ENCODE measurements around the gene TMEM11.

The TMEM11 gene

DNA sequence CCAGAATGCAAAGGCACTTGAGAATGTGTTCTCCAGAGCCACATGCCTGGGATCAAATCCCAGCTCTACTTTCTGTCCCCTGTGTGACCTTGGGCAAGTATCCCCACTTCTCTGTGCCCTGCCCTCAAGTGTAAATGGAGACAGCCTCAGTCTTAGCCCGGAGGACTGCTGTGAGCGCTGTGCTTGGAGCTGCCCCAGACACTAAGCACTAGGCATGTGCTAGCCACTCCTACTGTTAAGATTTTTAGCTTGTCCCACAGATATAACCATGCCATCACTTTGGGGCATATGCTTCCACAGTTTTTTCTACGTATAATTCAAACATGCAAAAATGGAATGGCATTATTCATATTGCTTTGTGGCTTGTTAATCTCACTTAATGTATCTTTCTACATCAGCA is 29.4 kb downstream of the TMEM11 start:
- DNase-seq (ENCODE audit: low read depth in 2 of 2), result no peak

DNA sequence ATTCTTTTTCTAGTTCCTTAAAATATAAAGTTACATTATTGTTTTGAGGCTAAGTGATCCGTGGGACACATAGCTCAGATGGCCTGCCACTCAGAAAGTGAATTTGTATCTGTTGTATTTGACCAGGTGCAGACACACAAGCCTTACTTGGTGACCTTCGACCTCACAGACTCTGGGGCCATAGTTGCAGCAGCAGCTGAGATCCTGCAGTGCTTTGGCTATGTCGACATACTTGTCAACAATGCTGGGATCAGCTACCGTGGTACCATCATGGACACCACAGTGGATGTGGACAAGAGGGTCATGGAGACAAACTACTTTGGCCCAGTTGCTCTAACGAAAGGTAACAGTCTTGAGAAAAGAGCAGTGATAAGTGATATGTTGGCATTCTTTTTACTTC is 30.5 kb downstream of the TMEM11 start:
- DNase-seq (ENCODE audit: low read depth in 2 of 2), result no peak

DNA sequence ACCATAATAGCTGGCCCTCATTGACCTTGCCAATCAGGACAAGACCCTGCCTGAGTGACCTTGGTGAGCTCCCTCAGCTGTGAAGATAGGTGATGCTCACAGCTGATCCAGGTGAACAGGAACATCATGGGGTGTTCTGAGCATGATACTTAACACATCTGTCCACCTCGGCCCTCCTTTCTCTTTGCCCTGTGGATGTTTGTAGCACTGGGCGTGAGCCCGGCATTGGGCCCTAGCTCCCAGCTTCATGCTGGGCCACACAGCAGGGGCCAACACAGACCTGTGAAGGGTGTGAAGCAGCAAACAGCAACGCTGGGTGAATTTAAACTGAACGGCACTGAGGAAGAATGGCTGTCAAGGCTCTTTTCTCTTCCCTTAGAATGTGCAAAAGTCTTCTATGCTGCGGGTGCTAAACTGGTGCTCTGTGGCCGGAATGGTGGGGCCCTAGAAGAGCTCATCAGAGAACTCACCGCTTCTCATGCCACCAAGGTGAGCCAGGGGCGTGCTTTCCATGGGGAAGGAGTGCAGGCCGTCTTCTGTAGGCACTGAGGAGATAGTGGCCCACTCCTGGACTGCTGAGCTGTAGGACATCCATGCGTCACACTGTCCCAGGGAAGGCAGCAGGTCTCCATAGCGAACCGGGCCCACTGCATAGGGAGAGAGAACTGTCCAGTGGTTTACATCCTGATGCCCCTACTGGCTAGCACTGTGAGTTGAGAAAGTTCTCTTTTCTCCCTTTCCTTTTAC is 35.9 kb downstream of the TMEM11 start:
- DNase-seq (ENCODE audit: low read depth in 2 of 2), result no peak

DNA sequence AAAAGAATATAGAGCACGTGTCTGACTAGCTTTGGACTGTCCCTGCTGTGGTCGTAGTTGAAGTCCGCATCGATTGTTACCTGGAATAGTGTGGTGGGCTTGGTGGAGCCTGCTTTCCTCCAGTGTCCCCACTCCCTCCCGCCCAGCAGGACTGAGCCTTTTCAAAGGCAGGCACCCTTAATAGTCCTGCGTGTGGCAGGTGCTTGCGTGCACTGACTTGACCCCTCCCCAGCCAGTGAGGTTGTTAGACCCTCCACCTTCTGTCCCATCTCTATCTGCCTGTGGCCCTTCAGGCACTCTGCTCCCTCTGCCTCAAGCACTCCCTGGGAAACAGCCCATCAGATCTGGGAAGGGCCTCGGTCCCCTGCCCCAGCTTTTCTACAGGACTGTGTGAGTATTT is 36.6 kb downstream of the TMEM11 start:
- no peak for DNase-seq (ENCODE audit: low read depth in 2 of 2)

DNA sequence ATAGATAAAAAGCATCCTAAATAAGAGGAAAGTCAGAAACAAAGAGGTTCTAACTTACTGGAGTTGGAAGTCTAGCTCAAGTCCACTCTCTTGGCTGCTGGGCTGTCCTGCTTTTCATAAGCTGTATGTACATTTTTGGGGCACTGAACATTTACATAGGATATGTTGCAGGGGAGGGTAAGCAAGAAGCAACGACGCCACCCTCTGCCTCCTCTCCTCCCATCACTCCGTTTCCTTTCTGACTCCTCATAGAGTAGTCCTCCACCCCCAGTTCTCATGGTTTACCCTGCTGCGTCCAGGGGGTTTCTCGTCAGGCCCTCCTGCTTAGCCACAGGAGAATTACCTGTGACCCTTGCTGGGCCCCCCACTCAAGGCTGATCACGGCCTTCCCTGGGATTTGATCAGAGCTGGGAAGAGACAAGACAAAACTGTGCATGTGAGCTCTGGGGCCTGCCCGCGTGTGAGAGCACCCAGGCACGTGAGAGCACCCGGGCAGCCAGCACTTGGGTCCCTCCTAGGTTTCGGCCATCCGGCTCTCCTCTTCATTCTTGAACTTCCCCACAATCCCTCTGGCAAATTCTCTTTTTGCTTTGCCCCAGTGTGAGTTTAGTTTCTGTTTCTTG is 37.1 kb downstream of the TMEM11 start:
- DNase-seq (ENCODE audit: low read depth in 2 of 2), result no peak

DNA sequence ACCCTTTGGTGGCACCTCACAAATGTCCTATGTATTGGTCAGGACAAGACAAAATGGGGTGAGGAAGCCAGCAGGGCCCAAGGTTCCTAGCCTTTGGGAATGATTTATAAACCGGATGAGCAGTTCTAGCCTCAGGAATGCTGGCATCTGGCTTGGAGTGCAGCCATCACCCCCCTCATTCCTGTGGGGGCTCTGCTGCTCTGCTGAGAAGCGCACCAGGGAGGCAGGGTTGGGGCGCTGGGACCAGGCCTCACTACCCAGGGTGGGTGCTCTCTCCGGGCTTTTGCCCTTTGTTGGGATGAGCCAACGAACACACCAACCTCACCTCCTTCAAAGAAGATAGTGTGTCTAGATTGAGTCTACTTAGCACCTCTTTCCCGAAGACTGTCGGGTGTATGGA is 39.2 kb downstream of the TMEM11 start:
- no peak for DNase-seq (ENCODE audit: low read depth in 2 of 2)

DNA sequence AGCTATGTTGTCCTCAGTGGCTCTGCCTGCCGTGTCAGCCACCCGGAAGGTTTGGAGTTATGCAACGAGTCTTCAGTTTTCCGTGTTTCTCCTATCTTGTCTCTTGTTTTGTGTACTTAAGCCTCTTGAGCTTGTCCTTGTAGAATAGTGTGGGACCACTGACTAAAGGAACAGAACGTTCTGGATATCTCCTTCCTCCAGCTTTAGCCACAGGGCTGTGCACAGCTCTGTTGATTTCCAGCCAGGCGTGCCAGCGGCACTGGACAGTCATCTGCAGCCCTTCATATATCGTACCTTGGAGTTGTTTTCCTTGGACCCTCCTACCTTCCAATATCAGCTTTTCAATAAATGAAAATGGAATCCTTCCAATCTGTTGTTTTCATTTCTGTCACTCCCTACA is 39.8 kb downstream of the TMEM11 start:
- no peak for DNase-seq (ENCODE audit: low read depth in 2 of 2)

DNA sequence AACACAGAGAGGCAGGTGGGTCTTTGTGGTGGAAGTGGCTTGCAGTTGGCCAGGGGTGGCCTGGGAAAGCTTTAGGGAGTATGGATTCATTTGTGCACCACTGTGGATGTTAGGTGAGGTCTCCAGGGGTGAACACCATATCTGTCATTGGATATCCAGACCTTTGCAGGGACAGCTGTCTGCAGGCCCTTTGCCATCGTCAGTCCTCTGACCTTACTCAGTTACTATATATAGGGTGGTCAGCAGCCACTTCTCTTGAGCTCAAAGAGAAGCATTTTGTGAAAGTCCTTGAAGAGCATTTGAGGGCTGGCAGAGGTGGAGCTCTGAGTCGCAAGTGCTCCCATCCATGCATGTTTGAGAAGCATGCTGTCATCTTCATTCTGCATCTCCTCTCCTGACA is 40.4 kb downstream of the TMEM11 start:
- DNase-seq (ENCODE audit: low read depth in 2 of 2), result no peak

DNA sequence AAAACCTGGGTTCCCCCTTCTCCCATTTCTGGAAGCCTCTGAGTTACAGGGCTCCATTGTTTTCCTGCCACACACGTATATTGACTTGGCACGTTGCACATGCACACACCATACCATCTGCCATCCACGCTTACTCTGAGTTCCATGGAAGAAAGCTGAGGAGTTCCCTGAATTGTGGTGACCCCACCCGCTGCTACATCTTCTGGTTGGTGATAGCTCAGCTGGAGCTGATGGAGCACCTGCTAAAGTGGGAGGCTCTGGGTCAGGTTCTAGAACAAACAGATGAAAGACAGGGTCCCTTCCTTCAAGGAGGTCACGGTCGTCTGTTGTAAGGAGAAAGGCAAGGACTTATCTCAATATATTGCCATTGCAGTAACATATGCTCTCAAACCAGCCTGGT is 41.1 kb downstream of the TMEM11 start:
- no peak for DNase-seq (ENCODE audit: low read depth in 2 of 2)

DNA sequence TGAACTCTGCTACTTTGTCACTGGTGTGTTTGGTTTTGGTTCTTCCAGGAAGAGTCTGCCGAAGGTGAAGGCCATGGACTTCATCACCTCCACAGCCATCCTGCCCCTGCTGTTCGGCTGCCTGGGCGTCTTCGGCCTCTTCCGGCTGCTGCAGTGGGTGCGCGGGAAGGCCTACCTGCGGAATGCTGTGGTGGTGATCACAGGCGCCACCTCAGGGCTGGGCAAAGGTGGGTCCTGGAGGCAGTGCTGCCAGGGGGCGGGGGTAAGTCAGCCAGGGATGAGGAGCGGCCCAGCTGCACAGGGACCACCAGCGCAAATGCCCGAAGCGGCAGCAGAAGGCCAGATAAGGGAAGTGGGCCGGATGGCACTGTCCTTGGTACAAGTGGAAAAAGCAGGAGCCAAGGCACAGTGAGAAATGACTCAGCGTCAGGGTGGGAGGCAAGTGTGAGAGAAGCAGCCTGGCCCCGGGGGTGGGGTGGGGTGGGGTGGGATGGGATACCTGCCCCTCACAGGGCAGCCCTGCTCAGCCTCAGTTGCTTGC is 41.9 kb downstream of the TMEM11 start:
- DNase-seq (ENCODE audit: low read depth in 2 of 2), result no peak

DNA sequence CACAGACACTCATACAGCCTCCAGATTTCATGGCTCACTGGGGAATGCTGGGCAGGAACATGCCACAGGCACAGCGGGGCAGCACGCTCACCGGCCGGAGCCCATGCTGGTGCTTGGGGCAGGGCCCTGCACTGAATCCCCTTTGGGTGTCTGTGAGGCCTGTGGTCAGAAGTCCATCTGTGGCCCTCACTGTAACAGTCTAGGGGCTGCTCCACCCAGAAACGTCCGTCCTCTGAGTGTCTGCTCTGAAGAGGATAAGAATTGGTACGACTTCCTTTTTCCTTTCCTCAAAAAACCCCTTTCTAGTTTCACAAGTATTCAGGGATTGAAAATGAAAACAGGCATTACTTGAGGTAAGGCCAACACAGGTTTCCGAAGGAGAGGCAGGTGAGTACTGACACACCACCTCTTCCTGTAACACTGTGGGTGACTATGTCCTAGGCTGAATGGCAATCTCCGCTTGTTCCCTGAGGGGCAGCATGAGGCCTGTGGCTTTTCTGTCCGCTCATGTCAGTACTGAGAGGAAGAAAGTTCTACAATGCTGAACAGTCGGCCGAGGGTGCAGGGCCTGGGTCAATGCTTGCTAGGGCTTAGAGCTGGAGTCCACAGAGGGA is 42.5 kb downstream of the TMEM11 start:
- no peak for DNase-seq (ENCODE audit: low read depth in 2 of 2)

DNA sequence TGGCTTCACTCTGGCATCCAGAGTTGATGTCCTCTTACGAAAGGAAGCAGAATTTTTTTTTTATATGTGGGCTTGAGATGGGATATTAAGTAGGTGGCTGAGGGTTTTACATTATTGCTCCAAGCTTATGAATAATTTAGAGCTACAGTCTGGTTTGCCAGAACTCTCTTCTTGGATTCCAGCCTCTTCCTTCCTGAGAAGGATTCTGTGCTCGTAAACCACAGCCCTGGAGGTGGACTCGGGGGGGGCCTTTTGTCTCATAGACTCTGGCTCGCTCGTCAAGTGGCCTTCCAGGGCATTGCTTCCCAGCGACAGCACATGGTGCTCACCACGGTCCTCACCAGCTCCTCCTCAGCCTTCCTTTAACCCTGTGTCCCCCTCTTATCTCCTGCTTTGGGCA is 43.2 kb downstream of the TMEM11 start:
- DNase-seq (ENCODE audit: low read depth in 2 of 2), result no peak

DNA sequence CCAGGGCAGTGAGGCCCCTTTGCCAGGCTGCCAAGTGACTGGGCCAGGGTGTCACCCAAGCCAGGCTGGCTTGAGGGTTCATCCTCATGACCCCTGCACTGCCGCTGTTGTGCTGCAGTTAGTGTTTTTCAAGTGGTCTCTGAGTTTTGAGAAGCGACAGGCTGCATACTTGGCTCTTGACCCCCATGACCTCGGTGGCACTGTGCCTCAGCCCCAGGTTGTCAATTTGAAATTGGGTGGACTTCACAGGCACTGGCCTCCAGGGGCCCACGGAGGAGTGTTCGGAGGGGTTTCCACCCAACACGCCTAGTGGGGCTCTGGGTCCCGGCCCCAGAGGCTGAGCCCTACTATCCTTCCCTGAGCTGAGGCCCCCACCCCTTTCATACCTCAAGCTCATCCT is 44.5 kb downstream of the TMEM11 start:
- no peak for DNase-seq (ENCODE audit: low read depth in 2 of 2)

DNA sequence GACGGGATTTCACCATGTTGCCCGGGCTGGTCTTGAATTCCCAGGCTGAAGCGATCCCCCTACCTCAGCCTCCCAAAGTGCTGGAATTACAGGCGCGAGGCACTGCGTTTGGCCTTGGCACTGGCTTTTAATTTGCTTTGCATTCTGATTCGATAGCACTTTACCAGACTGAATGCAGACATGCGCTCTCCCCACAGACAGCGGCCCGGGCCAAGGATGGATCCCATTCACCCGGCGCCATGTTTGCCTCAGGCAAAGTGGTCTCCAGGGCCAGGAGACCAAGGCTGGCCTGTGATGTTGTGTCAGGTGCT is 45.5 kb downstream of the TMEM11 start:
- DNase-seq (ENCODE audit: low read depth in 2 of 2), result no peak

DNA sequence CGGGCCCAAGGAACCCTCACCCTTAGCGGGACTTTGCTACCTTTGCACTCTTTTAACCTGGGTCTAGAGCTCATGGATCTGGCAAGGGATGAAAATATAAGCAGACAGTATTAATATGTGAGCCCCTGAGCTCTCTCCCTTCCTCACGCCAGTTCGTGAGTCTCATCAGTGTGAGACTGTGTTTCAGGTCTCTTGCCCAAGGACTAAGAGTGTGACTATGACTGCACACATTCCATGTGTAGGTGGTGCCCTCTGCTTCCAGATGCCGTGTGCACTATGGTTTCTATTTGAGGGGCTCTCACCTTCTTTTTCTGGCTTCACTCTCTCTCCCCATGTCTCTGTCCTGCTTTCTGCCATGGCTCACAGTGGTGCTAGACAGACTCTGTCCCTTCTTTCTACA is 46.7 kb downstream of the TMEM11 start:
- no peak for DNase-seq (ENCODE audit: low read depth in 2 of 2)

DNA sequence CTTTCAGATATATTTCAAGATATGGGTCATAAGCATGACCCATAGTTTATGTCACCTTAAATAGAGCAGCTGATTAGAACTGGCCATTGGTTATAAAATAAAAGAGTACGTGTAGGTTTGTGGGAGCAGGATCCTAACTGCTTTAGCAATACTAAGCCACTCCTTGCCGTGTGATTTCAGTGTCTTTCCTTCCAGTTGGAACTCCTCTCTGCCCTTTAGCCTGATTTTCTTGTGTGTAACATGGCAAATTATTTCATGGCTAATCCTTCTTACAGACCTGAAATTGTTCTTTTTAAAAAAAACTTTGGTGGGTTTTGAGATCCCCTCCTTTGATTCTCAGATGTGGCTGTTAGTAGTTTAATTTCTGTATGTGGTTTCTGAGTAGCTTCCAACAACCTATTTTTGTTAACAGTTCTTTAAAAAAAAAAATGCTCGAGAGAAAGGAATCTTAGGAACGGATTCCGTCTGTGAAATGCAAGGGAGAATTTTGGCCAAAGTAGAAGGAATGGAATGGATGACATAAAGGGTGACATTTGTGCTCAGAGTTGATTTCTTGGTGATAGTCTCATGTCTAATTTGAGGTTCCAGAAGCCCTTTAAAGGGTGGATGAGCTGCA is 47.3 kb downstream of the TMEM11 start:
- DNase-seq (ENCODE audit: low read depth in 2 of 2), result no peak

DNA sequence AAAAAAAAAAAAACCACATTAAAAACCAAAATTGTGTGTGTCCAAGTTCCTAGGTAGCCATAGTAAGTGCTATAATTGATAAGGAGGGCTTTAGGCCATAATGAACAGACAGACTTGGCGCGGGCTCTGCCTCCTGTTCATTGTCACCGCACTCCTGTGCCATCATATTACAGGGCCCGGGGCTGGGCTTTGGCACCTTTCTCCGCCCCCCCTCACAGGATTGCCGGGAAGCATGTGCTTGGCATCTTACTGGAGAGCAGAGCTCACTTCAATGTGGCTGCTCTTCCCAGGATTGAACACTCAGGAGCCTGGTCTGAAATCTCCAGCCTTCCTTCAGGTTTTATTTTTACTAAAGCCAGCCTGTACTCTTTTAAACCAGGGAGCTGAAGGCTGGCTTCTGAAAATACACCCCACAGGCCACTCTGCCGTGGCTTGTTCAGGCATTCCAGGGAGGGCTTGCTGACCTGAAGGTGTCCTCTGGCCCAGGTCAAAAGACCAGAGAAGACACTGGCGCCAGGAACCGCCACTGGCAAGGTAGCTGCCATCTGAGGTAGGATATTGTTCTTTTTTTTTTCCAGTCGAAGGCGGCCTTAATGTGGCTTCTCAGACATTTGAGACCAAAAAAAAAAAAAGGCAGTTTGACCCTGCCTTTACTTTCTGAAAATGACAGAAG is 47.9 kb downstream of the TMEM11 start:
- no peak for DNase-seq (ENCODE audit: low read depth in 2 of 2)

DNA sequence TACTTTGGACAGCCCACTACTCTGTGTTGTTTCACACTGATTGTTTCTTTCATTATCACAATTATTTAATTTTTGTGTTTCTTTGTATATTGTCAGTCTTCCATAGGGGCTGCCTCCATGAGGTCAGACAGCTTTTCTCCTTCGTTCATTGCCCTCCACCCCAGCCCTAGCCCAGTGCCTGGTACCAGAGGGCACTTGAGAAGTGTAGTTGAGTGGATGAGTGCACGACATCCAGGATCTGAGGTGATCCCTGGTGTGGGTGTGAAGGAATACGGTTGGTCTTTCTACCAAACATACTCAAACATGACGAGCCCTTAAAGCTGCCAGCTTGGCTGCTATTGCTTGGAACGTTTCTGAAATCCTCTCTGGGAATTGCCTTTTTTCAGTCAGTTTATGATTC is 49.3 kb downstream of the TMEM11 start:
- no peak for DNase-seq (ENCODE audit: low read depth in 2 of 2)

DNA sequence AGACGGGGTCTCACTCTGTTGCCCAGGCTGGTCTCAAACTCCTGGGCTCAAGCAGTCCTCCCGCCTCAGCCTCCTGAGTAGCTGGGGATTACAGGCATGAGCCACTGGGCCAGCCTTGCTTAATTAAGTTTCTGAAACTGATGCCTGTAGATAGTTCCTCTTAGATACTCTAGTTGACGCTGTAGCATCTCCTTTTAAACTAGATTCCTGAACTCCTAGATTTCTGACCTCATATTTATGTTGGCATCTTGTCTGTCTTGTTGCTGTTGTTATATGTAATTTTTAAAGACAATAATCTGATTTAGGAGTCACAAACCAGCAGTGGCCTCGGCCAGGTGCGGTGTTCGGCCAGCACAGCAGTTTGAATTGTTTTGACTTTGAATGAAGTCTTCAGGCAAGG is 49.7 kb downstream of the TMEM11 start:
- DNase-seq (ENCODE audit: low read depth in 2 of 2), result no peak

DNA sequence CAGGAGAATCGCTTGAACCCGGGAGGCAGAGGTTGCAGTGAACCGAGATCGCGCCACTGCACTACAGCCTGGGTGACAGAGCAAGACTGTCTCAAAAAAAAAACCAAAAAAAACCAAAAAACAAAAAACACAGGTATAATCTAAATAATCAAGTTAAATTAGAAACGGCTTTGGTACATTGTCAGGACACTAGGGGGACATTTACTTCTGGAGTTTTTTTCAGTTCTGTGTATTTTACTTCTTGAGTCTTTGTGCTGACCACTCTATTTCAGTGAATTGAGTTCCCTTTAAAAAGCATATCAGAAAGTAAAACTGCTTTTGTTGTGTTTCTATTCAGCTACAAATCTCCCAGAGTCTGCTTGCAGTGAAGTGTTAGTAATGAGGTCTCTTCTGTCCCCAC is 50.9 kb downstream of the TMEM11 start:
- DNase-seq (ENCODE audit: low read depth in 2 of 2), result no peak

DNA sequence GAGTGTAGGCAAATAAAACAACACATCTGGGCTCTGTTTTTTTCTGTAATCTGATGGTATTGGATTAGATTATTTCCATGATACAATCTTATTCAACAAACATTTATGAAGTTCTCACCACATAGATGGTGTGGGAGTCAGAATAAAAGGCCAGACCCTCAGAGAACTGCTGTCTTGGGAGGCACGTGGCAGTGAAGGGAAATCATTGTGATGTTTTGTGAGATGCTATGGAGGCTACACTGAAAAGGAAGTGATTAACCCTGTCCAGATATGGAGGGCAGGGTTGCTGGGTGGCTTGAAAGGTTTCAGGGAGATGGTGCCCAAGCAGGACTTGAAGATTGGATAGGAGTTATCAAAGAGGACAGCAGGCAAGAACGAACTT is 51.6 kb downstream of the TMEM11 start:
- DNase-seq (ENCODE audit: low read depth in 2 of 2), result no peak
